IPS-18c (cell line): ENCODE data around the gene CCDC38.
"Not testable (repeated sequence)": the region's sequence is repeated elsewhere in the genome, so short reads cannot be mapped to it uniquely, and the experiment has no call there.

ENCODE experiments used
- H3K4me3 ChIP-seq: 2 replicates; pipeline ENCODE4 v1.7.0; 2013; ENCODE audit warnings: low read depth, mild to moderate bottlenecking, low read length, moderate library complexity; ENCODE audit not compliant: insufficient read depth
- H3K9me3 ChIP-seq: one replicate; pipeline ENCODE4 v1.6.1; 2013; ENCODE audit warnings: mild to moderate bottlenecking, low read length, moderate library complexity; ENCODE audit not compliant: control insufficient read depth, insufficient read depth

CCDC38 gene

DNA sequence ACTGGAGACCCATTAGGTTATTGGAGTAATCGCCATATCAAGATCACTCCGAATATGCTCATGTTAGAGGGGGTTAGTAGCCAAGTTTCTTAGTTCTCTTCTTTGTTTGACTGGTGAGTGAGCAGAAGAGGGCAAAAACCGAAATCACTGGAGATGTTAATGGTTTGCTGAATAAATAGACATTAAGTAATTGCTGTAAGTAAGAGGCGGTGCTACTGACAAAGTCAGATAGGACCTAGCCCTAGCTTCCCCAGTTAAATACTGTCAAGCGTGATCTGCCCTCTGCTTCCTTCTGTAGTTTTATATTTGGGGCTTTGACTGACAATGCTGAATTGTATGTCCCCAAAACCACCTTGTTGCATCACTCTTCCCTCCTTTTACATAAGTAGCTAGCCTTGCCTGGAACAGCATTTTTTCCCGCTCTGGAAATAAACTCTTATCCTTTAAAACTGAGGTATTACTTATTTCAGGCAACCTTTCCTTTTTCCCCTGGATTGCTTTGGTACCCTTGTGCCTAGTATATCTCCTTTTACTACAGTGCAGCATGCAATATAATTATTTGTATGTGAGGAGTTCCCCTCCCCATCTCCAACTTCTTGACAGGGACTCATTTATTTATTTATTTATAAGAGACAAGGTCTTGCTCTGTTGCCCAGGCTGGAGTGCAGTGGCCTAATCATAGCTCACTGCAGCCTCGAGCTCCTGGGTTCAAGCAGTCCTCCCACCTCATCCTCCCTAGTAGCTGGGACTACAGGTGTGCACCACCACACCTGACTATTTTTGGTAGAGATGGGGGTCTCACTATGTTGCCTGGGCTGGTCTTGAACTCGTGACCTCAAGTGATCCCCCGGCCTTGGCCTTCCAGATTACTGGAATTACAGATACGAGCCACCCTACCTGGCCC lies 82.2 kb downstream of the CCDC38 start:
- Histone ChIP-seq H3K4me3 (peak overlapping the region; percentile 74), H3K9me3 (no peaks in the 10 kb centered on the region)

DNA sequence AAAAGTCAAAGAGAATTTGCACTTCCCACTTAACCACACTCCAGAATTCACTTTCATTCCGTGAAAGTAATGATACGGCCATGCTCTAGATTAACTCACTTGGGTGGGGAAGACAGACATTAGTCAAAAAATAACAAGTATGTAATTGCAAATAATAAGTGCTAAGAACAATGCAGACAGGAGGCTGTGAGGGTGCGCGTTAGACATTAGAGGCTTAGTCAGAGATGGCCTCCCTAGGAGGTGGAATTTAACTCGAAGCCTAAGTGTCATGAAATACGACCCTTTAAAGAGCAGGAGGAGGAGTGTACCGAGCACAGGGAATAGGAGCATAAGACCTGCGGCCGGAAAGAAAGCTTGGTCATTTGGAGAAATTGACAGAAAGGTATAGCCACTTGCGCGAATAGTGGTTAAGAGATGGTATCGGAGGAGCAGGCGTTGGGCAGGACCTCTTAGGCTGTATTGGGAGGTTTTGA lies 83.0 kb downstream of the CCDC38 start:
- peak overlapping the region; percentile 74 for H3K4me3 ChIP-seq
- no peaks in the 10 kb centered on the region for H3K9me3 ChIP-seq

DNA sequence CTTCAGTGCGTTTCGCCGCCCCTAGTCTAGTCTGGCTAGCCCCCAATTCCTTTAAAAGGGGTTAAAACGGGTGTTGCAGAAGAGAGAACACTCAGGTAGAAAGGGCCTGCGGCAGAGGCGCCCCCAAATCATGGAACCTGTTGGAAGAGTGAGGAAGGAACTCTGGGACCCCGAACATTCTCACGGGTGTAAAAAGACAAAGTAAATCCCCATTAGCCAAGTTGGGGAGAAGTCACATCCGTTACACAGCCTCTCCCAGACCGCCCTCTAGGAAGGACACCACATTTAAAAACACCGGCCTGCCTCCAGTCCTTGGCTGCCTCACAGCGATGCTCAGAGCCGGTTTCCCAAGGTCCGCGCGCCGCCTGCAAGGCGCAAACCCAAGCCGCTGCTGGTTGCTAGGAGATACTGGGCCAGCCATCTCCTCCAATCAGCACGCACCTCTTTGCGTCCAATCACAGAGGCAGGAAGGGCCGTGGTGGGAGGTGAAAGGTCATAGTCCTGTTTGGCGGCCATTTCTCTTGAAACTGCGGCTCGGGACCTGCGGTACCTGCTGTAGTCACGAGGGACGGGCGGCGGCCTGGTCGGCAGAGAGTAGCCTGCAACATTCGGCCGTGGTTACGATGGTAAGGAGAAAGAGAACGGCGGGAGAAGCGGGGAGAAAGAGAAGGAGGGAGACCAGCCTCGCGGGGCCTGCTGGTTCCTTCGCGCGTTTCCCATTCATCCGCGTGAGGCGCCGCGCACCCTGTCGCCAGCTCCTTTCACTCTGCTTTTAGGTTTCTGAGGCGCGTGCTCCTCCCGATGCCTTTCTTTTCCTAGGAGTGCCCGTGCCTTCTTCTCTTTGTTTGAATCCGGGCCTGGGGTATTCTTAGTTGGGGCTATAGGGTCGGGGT lies 83.7 kb downstream of the CCDC38 start, which contains the start of gene SNRPF:
TSS of gene SNRPF (plus strand) at position 502 of the 893 bp plus-strand sequence. CDS start at position 624, 122 bp downstream.
- peak within 1 kb of the TSS; percentile 74 for H3K4me3 ChIP-seq
- no peaks in the 10 kb centered on the region for H3K9me3 ChIP-seq

DNA sequence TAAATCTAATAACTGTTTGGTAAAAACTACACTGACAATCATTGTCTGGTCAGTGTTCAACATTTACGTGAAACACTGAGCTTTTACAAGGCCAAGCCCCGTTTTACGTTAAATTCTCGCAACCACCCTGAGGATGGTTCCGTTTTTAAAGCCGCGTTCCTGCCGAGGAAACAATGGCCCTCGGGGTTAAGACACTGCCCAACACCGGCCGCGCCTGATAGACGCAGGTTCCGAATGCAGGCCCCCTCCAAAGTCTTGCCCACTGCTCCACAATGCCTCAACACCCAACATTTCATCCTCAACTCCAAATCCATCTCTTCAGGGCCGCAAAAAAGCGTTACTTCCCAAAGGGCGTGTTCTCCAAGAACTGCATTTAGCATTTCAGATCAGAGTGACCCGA lies 84.6 kb downstream of the CCDC38 start:
- Histone ChIP-seq H3K4me3 (peak overlapping the region; percentile 74), H3K9me3 (no peaks in the 10 kb centered on the region)

DNA sequence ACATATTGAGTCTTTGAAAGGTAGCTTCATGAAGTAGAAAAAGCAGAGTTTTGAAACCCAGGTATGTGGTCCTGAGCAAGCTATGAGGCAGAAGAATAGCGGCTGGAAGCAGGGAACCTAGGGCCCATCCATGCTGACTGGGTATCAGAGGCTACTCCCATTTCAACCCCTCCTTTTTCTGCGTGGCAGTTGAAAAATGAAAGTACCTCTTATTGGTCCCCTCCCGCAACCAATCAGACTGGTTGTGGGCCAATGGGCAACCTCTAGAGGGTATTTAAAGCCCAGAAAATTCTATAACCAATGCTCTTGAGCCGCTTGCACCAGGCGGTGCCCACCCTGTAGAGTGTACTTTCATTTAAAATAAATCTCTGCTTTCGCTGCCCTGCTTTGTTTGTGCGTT lies 85.3 kb downstream of the CCDC38 start:
- Histone ChIP-seq H3K9me3 (no peaks in the 10 kb centered on the region), H3K4me3 (no peak overlapping the region; the same call in 1 of the 2 replicates)

DNA sequence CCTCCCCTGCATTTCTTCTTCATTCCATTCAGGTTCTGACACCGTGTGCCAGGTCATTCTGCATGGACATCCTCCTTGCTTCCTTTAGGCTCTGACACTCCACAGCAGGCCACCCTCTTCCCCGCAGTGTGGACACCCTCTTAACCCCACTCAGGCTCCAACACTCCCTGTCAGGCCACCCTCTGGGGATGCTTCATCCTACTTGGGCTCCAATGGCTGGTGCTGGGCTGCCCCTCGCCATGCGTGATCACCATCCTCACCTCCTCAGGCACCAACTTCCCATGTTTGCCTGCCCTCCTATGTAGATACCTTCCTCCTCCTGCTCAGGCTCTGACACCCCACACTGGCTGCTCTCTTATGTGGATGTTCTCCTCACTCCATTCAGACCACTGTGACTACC lies 90.3 kb downstream of the CCDC38 start:
- no peak overlapping the region for H3K4me3 ChIP-seq
- H3K9me3 ChIP-seq: no peaks in the 10 kb centered on the region

DNA sequence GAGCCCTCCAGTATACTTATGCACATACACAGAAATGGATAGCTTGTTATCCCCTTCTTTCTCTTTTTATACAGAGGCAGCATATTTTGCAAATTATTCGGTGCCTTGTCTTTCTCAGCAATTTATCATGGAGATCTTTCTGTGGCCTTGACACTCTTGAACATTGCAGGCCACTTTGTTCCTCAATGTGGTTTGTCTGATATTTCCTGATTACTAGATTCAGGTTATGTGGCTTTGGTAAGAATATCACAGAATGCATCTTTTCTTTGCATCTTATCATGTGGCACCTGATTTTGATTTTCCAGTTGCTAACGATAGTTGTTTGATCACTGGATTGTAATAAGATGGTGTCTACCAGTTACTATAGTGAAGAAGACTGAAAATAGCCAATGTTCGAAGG lies 90.8 kb downstream of the CCDC38 start:
- H3K9me3 ChIP-seq: no peaks in the 10 kb centered on the region
- no peak overlapping the region for H3K4me3 ChIP-seq

DNA sequence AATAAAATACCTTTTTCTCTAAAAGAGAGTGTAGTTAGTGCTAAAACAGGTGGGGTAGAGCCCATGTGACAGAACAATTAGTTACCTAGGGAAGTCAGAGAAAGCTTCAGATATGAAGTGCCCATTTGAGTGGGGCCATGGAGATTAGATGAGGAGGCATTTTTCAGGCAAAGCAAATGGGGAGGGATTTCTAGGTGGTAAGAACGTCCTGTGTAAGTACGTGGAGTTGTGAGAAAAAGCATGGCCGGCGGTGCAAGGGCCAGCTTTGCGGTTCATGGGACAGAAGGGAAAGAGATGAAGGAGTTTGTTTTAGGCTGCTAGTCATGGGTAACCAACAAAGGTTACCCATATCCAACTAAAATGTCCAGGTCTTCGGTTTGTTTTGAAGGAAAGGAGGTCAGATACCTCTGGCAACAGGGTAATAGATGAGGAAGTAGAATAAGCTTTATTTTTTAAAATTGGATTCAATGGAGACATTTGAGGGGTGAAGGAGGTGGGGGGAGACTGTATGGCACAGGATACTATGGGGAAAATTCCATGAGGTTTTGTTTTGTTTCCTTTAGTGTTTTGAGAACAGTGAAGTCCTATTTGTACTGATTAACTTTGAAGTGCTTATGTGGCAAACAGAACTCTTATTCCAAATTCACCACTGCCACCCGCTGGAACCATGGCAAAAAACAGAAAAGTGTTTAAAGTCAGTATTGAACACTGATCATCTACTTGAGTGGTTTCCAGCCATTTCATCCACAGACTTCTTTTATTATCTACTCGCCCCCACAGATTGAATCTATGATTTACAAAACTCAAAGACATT lies 93.6 kb downstream of the CCDC38 start:
- Histone ChIP-seq H3K4me3 (no peak overlapping the region), H3K9me3 (no peaks in the 10 kb centered on the region)

DNA sequence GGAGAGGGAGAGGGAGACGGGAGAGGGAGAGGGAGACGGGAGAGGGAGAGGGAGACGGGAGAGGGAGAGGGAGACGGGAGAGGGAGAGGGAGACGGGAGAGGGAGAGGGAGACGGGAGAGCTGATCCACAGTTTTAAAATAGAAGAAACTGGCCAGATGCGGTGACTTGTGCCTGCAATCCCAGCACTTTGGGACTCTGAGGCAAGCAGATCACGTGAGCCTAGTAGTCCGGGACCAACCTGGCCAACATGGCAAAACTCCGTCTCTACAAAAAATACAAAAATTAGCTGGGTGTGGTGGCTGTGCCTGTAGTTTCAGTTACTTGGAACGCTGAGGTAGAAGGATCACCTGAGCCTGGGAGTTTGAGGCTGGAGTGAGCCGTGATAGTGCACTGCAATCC lies 100.0 kb downstream of the CCDC38 start:
- peak overlapping the region; percentile 43 for H3K4me3 ChIP-seq

DNA sequence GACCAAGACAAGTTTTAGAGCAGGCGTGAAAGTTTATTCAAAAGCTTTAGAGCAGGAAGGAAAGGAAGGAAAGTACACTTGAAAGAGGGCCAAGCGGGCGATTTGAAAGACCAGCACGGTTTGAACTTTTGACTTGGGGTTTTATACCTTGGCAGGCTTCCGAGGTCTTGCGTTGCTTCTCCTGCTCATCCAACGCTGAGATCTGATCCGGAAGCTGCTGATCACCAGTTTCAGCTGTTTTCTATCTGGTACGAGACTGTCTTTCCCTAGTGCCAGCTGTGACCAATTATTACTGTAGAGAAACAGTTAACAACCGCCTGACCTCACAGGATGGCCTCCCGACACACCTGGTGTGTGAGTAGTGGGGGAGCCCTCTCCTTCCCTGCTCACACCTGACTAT lies 104.3 kb downstream of the CCDC38 start:
- Histone ChIP-seq H3K9me3 (peaks cover 3% of the 10 kb centered on the region), H3K4me3 (no peak overlapping the region)

More for the DNA sequence above, 100.0 kb downstream of the CCDC38 start:
- not testable (repeated sequence) for H3K9me3 ChIP-seq

DNA sequence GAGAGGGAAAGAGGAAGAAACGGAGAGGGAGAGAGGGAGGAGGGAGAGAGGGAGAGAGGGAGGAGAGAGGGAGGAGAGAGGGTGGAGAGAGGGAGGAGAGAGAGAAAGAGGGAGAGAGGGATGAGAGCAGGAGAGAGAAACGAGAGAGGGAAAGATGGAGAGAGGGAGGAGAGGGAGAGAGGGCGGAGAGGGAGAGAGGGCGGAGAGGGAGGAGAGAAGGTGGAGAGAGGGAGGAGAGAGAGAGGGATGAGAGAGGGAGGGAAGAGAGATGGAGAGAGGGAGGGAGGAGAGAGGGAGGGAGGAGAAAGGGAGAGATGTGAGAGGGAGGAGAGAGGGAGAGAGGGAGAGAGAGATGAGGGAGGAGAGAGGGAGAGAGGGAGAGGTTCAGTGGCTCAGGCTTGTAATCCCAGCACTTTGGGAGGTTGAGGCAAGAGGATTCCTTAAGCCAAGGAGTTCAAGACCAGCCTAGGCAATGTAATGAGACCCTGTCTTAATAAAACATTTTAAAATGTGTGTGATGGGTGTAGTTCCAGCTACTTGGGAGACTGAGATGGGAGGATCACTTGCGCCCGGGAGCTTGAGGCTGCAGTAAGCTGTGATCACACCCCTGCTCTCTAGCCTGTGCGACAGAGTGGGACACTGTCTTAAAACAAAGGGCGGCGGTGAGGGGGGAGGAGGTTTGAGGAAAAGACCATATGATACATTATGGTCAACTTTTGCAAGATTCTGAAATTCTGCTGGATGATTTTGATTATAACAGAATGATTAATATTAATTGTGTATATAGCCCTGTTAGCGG lies 105.0 kb downstream of the CCDC38 start:
- H3K4me3 ChIP-seq: no peak overlapping the region
- H3K9me3 ChIP-seq: peaks cover 3% of the 10 kb centered on the region

DNA sequence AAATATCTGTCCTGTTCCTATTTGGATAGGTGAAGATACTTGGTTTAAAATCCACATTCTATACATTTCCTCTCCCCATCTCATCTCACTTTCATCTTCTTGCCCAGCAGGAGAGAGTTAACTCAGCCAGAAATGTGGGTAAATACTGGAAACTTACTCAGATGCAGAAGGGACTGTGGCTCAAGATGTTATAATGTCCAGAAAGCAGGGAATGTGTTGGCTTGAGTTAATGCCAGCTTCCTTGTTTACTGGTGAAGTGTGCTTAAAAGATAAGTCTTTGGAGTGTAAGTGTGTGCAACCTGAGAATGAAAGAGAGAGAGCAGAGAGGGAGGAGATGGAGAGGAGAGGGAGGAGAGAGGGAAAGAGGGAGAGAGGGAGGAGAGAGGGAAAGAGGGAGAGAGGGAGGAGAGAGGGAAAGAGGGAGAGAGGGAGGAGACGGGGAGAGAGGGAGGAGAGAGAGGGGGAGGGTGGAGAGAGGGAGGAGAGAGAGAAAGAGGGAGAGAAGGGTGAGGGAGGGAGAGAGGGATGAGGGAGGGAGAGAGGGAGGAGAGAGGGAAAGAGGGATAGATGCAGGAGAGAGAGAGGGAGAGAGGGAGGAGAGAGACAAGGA lies 105.7 kb downstream of the CCDC38 start:
- Histone ChIP-seq H3K9me3 (peaks cover 3% of the 10 kb centered on the region), H3K4me3 (no peak overlapping the region)

DNA sequence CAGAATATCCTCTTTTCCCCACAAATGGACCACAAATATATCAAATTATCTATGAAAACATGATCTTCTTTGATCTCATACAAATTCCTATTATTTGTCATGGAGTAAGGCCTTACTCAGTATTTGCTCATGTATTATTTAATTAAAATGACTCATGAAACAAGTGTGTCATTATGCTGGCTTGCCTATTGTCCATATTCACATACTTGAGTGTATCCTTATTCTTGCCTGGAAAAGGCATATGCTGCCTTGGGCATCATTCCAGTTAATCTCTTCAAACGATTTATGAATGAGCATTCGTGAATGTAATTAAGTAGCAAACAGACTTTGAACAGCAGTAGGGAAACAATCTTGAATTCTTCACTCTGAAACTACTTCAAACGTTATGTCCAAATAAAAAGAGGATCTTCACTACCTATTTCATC lies 106.2 kb downstream of the CCDC38 start:
- no peak overlapping the region for H3K4me3 ChIP-seq
- peaks cover 3% of the 10 kb centered on the region for H3K9me3 ChIP-seq

DNA sequence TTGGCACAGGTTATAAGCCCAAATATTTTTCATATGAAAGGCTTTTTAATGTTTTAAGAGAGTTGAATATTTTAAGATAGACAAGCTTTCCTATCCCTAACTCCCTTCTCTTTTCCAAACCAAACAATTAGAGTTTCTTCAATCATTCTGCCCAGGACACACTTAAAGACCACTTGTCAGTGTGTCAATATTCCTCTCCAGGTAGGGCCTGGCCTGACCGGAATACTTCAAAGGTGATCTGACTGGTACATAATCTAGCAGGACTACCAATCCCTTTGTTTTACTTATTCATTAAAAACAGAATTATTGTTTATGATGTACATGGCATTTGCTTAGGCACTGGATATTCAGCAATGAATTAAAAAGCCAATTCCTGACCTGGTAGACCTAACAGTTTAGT lies 107.8 kb downstream of the CCDC38 start:
- Histone ChIP-seq H3K9me3 (peaks cover 3% of the 10 kb centered on the region), H3K4me3 (no peak overlapping the region)

DNA sequence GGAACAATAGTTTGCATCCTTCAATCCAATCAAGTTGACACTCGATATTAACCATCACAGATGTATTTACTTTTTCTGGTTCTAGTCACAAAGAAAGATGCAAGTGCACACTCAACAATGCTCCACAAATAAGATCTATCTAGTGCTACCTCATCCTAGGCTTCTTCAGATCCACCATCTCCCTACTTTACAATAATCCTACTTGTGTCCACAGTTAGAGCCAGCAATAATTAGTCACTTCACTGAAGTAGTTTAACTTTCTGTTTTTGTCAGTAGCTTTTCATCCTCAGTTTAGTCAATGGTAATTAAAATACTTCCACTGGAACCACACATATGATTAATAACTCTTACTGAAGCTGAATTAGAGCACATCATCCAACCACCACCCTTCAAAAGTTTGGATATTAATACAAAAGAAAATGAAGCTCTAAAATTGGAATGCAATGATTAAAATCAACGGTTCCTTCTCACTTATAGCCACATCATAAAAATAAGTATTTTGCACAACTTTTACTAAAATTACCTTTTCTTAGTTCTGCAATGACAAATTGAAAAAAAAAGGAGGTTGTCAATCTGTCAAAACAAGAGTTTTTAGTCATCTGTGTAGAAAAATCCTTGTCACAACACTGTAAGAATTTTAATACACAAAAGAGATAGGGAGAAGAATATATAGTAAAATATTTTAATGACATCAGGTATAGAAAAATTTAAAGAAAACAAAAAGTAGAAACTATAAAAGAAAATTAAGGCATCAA lies 111.9 kb downstream of the CCDC38 start:
- Histone ChIP-seq H3K9me3 (no peaks in the 10 kb centered on the region), H3K4me3 (no peak overlapping the region)
